Measurements from ENCODE around the gene NR5A1. TPM values are rescaled to one million over a fixed set of nuclear protein-coding genes. Genes with fewer than 3 reads are reported as not detected.

Gene NR5A1
- polyA plus RNA-seq, 3 donors = 0.03 TPM; not detected in 2

DNA sequence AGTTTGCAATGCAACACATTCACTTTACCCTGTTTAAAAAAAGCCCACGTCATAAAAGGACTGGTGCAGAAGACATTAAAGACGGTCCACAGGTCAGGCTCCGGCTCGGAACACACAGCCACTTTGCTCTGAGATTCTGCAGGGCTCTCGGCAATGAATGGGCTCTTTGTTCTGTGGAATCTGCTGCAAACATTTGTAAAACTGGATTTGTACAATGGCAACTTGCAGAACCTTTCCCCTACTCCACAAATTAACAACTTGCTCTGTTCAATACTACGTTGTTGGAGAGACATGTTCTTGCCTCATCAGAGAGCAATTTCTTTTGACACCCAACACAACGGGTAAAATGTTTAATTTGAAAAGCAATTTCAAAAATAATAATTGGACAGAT is 13.0 kb upstream of the NR5A1 start:
- WGBS, 3 donors = 71 to 84% (median 78%) methylated on average over 7 of the region's 7 CpGs
- H3K27ac ChIP-seq (ENCODE audit: low read depth, low read length) = no peak overlapping the region

DNA sequence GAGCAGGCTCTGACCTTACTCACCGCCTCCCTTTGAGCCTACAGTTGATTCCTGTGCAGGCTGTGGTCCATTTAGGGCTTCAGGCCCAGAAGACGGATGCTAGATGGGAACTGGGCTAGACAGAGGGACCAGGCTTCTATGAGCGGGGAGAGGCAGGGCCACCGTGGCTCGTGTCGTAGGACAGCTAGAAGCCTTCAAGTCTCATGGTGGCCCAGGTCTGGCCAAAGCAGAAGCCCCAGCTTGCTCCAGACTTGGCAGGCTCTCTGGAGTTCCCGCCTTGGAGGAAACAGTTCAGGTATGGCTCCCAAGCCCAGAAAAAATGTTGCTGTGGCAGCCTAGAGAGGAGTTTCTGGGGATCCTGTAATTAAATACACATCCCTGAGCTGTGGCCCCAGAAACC is 10.9 kb upstream of the NR5A1 start:
- WGBS, 3 donors = 94 to 97% (median 97%) methylated on average over 7 of the region's 7 CpGs
- no peak overlapping the region for H3K27ac ChIP-seq (ENCODE audit: low read depth, low read length)

DNA sequence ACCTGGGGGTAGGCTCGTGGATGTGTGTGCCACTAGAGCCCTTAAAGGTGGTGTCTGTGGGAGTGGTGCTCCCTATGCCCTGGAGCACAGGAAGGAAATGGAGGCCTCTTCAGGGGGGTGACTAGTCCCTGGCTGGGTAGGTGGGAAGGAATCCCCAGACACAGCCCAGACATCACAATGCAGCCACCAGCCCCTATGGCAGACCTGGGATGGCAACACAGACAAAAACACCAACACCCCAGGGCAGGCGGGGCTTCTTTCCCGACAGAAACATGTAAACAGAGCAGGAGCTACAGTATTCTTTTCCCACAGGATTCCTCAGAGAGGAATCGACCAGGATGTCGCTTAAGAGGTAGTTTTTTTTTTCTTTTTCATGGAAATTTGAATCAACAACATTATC is 10.4 kb upstream of the NR5A1 start:
- 75 to 79% (median 76%) methylated on average over 5 of the region's 5 CpGs for WGBS, 3 donors
- no peak overlapping the region for H3K27ac ChIP-seq (ENCODE audit: low read depth, low read length)

DNA sequence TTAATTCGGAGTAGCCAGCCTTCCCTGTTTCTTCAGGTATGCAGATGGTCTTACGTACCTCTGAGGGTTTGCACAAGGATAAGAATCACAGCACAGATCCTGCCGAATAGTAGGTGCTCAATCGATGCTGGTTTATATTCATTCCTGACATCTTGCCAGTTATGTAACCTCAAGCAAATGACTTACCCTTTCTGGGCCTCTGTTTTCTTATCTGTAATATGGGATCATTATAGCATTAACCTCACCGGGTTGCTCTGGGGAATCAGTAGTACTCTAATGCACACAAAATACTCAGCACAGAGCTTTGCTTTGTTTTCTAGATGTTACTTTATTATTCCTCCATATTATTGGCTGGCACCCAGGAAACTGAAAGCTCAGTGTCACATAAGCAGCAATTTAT is 7.7 kb upstream of the NR5A1 start:
- WGBS, 3 donors = 69 to 88% (median 85%) methylated on average over 5 of the region's 5 CpGs
- no peak overlapping the region for H3K27ac ChIP-seq (ENCODE audit: low read depth, low read length)

DNA sequence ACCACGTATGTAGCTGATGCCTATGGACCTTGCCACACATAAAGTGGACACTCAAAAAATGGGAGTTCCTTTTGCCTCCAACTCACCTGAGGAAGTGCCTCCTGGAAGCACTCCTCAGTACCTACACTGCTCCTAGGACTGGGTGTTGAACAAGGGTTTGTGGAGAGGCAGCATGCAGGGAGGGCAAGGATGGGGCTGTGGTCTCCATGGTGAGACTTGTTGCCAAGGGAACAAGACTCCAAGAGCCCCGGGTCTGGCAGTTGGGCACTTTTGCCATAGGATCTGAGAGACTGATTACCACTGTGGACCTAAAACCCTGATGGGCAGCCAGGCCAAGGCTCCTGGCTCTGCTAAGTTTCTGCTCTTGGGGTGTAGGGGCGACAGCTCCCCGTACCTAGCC is 6.9 kb upstream of the NR5A1 start:
- 79 to 84% (median 79%) methylated on average over 4 of the region's 4 CpGs for WGBS, 3 donors

DNA sequence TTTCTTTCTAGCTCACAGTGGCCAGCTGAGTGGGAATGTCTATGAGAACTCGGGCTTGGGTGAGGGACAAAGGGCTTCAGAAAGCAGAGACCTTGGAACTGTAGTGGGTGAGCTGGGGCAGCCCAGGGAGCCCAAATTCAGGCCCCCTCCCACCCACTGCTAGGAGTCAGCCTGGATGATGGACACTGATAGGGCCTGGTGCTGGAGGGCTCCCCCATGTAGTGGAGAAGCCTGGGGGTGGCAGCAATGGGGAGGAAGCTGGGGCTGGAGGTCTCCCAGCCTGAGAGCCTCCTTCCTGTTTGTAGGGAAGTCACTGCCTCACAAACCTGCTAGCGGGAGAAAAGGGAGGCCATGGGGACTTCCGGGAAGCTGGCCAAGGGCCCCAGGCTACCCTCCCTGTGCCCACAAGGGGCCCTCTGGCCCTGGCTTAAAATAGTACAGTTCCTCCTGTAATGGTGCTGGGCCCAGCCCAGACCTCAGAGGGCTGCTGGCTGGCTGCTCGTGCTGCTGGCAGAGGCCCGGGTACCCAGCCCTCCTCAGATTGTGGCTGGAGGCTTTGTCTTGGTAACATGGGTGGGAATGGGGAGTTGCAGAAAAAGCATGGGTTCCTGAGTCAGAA is 6.3 kb upstream of the NR5A1 start:
- 37 to 38% (median 37%) methylated on average over 5 of the region's 5 CpGs for WGBS, 3 donors
- H3K27ac ChIP-seq (ENCODE audit: low read depth, low read length) = no peak overlapping the region

More for the DNA sequence above, 6.9 kb upstream of the NR5A1 start:
- no peak overlapping the region for H3K27ac ChIP-seq (ENCODE audit: low read depth, low read length)

DNA sequence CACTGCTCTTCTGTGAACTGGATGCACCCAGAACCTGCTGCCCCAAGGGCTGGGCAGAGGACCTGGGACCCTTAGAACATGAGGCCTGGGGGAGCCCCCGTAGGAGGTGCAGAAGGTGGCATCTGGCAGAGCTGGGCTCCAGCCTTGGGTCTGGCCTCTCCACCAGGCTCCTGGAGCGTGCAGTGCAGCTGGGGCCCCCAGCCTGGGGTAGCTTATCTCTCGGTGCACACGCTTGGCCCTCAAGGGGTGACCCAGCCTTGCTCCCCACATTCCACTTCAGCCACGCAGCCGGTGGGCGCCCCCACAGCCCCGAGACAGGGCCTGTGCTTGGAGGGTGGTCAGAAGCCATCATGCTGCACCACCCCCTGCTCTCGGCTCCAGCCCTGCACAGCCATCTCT is 5.6 kb upstream of the NR5A1 start:
- H3K27ac ChIP-seq (ENCODE audit: low read depth, low read length) = no peak overlapping the region
- WGBS, 3 donors = 65 to 70% (median 70%) methylated on average over 9 of the region's 9 CpGs

DNA sequence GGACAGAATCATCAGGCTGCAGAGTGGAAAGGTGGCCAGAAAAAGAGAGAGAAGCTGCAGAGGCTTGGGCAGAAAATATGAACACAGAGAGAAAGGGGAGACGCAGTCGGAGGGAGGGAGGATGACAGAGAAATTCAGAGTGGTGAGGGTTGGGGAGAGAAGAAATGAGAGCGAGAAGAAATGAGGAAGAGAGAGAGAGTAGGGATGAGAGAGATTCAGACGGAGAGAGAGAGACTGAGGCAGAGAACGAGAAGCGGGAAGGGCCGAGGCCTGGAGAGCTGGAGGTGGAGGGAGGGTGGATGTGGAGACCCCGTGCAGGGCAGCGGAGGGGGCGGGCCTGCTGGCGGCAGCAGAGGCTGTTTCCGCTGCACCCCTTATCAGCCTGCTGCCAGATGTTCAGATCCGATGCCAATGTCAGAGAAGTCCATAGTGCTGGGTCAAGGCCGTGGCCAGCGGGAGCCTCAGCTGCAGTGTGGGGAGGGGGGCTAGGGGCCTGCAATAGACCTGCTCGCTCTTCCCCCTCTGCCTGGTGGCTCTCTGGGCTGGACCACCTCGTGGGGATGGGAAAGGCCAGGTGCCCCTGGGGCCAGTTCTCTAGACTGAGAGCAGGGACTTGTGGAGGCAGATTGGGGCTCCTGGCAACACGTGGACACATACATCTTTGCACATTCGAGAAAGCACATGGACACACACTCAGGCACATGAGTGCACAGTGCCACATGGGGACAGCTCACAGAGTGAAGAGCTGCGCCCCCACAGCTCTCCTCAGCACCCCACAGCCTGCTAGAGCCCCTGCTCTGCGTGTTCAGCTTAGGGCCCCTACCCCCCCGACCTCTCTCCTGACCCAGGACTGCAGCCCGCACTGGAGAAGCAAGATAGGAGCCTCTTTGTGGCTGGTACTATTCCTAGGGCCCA is 4.9 kb upstream of the NR5A1 start:
- H3K27ac ChIP-seq (ENCODE audit: low read depth, low read length) = no peak overlapping the region
- WGBS, 3 donors = 36 to 45% (median 37%) methylated on average over 23 of the region's 23 CpGs

DNA sequence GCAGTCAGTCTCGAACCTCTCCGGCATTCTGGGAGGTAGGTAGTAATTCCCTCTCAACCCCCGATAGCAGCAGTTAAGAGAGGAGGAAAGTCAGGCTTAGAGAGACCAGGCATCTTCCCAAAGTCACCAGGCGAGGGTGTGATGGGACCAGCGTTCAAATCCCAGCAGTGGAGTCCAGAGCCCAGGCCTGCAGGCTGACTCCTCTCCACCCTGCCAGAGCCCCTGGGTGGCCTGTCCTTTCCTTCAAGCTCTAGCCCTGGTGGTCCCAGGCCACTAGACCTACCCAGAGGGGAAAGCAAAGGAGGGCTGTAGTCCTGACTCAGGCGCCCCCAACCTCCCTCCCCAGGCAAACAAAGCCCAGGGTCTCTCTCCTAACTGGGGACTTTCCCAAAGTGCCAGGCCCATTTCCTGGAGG is 4.2 kb upstream of the NR5A1 start:
- WGBS, 3 donors = 78 to 84% (median 82%) methylated on average over 6 of the region's 6 CpGs
- no peak overlapping the region for H3K27ac ChIP-seq (ENCODE audit: low read depth, low read length)

DNA sequence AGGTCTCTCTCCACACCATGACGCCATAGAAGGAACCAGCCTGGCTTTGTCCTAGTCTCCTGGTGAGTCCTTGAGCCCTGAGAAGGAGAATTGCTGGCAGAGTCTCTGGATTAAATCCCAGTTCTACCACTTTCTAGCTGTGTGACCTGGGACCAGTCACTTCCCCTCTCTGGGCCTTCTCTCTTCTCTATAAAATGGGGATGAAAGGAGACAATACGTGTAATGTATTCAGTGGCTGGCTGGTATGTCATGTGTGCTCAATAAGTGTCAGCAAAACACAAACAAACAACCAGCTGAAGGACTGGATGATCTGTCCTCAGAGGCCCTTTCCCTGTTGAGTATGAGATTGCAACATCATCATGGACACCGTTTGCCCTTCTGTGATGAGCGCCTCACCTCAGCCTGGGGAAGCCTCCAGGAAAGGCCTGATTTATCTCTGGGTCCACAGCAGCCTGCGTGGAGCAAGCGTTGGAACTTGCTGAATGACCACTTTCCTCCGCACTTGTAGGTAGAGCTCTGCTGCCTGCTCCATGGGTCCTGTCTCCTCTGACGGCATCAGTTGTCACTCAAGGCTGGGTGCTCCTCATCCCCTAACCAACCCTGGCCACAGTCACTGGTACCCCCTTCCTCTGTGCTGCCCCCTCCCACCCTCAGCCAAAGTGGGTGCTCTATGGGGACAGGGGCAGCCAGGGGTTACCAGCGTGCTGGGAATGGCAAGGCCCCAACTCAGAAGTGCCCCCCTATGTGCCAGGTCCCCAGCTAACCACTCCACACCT is 3.6 kb upstream of the NR5A1 start:
- 77 to 80% (median 79%) methylated on average over 9 of the region's 9 CpGs for WGBS, 3 donors
- H3K27ac ChIP-seq (ENCODE audit: low read depth, low read length) = no peak overlapping the region

DNA sequence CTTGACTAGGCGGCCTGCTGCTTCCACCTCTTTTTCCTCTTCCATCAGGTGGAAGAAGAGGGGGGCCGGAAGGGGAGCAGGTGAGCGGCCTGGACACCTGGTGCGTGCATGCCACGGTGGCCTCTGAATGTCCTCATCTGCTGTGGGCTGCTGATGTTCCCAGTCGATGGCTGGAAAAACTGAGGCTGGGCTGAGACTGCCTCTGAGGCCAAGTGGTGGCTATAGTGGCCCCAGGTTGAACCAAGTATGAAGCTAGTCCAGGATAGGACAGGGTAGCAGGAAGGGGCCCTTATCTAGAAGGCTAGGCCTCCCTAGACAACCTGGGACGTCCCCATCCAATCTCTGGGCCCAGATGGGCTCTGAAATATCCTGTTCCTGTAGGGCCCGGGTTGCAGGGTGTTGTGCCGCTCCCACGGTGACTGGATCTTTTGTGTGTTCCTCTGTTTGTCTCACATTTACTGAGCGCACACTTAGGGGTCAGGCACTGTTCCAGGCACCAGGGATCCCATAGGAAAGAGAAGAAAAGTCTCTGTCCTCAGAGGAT is 753 bp upstream of the NR5A1 start:
- H3K27ac ChIP-seq (ENCODE audit: low read depth, low read length) = no peak overlapping the region
- WGBS, 3 donors = 85 to 93% (median 92%) methylated on average over 11 of the region's 11 CpGs

DNA sequence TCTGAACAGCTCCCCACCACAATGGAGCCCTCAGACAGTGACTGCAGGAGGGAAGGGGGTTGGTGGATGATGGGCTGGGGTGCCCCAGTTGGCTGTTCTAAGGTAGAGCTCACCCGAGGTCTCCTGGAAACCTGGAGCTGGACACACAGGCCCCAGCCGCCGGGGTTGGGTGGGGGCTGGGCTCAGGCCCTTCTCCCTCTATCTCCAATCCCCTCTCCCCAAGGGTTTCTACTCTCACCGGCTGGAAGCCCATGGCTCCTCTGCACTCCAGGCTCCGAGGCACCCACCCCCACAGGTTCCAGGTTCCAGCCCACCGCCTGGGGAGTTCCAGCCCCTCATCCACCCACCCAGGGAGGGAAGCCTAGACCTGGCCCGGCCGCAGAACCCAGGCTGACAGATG is 766 bp downstream of the NR5A1 start:
- 82 to 91% (median 86%) methylated on average over 7 to 8 of the region's 8 CpGs for WGBS, 3 donors
- H3K27ac ChIP-seq (ENCODE audit: low read depth, low read length) = no peak overlapping the region

DNA sequence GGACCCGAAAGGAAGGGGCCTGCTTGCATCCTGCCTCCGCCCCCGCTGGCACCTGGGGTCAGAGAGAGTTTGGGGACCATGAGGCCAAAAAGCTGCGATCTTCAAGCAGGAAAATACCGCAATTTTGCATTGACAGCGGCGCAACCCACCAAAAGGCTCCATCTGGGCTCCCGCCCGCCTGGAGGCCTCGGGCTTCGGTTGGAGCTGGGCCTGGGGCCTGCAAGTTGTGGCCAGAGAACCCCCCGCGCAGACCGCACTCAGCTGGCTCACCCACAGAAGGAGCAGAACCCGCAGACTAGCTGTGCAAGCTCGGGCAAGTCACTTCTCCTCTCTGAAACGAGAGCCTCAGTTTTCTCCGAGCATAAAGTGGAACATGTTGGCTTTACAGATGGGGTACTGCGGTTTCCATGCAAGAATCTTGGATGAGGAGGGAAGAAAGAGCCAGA is 1.3 kb downstream of the NR5A1 start:
- WGBS, 3 donors = 85 to 90% (median 86%) methylated on average over 19 of the region's 19 CpGs

DNA sequence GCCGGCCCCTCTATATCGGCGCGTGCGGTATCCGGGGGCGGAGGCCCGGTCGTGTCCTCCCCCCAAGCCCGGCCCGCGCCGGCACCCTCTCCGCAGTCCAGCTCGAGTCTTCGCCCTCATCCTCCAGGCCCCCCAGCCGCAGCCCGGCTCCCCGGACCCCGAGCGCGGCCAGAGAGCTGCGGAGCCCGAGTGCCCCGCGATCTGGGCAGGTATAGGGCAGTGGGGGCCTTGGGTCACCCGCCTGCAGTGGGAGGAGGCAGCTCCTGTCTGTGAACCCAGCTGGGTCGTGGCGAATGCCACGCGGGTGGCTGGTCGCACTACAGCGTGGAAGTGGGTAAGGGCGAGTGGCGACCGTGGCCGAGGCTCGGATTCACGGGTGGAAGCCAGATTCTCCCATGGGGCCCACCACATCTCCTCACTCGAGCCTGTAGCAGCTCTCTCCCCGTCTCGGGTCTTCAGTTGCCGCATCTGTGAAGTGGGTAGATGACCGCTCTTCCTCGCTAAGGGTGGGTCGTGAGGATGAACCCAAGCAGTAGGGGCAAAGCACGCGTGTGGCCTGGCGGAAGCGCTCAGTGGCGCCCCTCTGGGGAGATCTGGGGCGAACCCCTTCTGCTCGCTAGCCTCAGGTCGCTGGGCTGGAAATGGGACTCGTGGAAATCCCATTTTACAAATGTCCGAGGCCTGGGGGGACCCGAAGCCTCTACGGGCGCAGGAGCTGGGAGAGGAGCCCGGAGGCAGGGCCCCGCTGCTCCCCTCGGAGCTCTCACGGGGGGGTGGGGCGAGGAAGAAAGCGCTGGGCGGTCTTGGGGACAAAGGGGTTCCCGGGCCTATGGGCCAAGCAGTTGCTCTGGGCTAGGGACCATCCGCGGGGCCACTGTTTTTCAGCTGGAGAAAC is 1.9 kb downstream of the NR5A1 start:
- H3K27ac ChIP-seq (ENCODE audit: low read depth, low read length) = no peak overlapping the region
- 26 to 44% (median 38%) methylated on average over 56 to 69 of the region's 69 CpGs for WGBS, 3 donors

More for the DNA sequence above, 1.3 kb downstream of the NR5A1 start:
- H3K27ac ChIP-seq (ENCODE audit: low read depth, low read length) = no peak overlapping the region

DNA sequence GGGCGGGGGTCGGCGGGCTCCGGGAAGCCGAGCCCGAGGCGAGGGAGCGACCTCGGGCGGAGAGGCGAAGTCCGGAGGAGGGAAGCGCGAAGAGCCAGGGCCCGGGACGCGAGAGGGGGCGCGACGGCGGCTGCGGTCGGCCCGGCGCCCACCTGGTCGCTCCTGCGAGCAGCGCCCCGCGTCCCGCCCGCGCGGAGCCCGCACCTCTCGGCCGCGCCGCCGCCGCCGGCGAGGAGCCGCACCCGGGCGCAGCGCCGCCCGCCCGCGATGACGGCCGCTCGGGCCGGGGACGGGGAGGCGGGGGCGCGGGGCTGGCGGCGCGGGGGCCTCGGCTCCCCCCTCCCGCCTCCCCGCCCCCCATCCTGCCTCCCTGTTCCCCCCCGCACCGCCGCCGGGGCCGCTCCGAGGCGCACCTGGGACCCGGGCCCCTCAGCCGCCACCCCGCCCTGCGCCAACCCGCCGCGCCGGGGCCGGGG is 2.6 kb downstream of the NR5A1 start:
- H3K27ac ChIP-seq (ENCODE audit: low read depth, low read length) = no peak overlapping the region
- WGBS, 3 donors = 1 to 2% (median 1%) methylated on average over 18 to 67 of the region's 81 CpGs

DNA sequence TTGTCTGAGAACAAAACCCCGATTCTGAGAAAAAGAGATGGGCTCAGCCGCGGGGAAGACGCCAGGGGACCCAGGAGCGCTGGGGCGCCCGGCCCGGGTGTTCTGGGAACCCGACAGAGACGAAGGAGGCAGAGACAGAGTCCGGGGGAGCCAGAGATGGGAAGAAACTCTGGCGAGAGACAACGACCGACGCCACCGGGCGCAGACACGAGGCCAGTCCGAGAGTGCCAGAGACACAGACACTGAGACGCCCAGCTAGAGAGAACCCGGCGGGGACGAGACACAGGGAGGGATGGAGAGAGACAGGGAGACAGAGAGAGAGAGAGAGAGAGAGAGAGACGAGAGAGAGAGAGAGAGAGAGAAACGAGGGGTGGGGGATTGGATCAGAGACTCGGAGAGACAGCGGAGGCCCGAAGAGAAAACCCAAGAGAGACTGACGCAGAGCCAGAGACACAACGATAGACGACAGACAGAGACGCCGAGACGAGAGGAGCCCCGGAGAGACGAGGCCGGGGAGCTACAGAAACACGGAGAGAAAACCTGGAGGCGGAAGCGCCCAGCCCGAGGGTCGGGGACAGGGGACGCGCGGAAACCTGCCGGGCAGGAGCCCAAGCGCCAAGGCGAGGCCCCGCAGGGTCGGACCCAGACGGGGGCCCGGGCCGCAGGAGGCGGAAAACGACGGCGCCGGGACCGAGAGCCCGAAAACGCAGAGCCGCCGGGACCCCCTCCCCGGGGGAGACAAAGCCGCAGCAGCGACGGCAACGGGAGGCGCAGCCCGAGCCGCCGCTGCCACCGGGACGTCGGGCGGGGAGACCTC is 3.3 kb downstream of the NR5A1 start:
- H3K27ac ChIP-seq (ENCODE audit: low read depth, low read length) = no peak overlapping the region
- 3% methylated on average over 60 to 76 of the region's 76 CpGs for whole genome bisulfite sequencing, 3 donors

All from adipose tissue (tissue), 3 donors.